Glutamatergic neuron (in vitro differentiated cells): ENCODE measurements around the gene IFNGR1. TPM values are rescaled to one million over a fixed set of nuclear protein-coding genes. Genes with fewer than 3 reads are reported as not detected.

Experiments
- DNase-seq: peaks from one replicate; pipeline ENCODE4 v3.0.0; 2022
- H3K27ac Mint-ChIP-seq: one replicate; pipeline ENCODE4 v1.8.0; 2020; ENCODE audit warnings: mild to moderate bottlenecking, mixed read lengths, inconsistent platforms; ENCODE audit not compliant: unreplicated experiment
- H3K27me3 Mint-ChIP-seq: one replicate; pipeline ENCODE4 v1.8.0; 2020; ENCODE audit warnings: mild to moderate bottlenecking, moderate library complexity, mixed read lengths, inconsistent platforms; ENCODE audit not compliant: unreplicated experiment
- H3K36me3 Mint-ChIP-seq: one replicate; pipeline ENCODE4 v1.8.0; 2020; ENCODE audit warnings: mild to moderate bottlenecking, mixed read lengths, inconsistent platforms; ENCODE audit not compliant: unreplicated experiment
- H3K4me1 Mint-ChIP-seq: one replicate; pipeline ENCODE4 v1.8.0; 2020; ENCODE audit warnings: mild to moderate bottlenecking, low read depth, mixed read lengths, inconsistent platforms; ENCODE audit not compliant: unreplicated experiment
- H3K4me3 Mint-ChIP-seq: one replicate; pipeline ENCODE4 v1.8.0; 2020; ENCODE audit warnings: mild to moderate bottlenecking, mixed read lengths, inconsistent platforms; ENCODE audit not compliant: unreplicated experiment
- H3K9me3 Mint-ChIP-seq: one replicate; pipeline ENCODE4 v1.8.0; 2020; ENCODE audit warnings: mild to moderate bottlenecking, moderate library complexity, mixed read lengths, inconsistent platforms; ENCODE audit not compliant: unreplicated experiment
- total RNA-seq: library from RNA; stranded (reverse); fragmentation: NEBNext Ultra II Directional; extraction: Animal tissue kit (Norgen Biotek cat#: 25700); gene quantifications from one replicate; pipeline ENCODE4 v1.2.1, GENCODE V29; 2021; ENCODE audit not compliant: unreplicated experiment
- TF ChIP-seq, protein P1 (sequence below): fragments of 200-600 bp; sonication (generic); IDR thresholded peaks from one replicate; pipeline ENCODE4 v1.5.0; 2021; ENCODE audit not compliant: partially characterized antibody, unreplicated experiment

The IFNGR1 gene
- total RNA-seq, 1 donor from 2014 or later, result 36.4 TPM

DNA sequence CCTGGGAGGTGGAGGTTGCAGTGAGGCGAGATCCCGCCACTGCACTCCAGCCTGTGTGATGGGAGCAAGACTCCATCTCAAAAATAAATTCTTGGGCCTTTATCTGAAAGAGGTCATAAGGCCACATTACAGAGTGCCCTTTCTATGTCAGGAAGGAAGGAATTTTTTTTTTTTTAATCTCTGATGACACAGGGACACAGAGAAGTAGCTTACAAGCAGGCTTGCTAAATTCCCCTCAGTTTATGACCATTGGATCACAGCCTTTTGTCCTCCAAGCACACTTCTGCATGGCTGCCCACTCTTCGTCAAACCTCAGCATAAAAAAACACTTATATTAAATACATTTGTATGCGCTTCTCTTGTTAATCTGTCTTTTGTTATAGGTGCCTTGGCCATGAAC, 7.5 kb upstream of the IFNGR1 start:
- H3K4me1 Mint-ChIP-seq, result no peaks in the 10 kb centered on the region
- H3K36me3 Mint-ChIP-seq, result no peaks in the 10 kb centered on the region
- TF ChIP-seq, protein P1, sequence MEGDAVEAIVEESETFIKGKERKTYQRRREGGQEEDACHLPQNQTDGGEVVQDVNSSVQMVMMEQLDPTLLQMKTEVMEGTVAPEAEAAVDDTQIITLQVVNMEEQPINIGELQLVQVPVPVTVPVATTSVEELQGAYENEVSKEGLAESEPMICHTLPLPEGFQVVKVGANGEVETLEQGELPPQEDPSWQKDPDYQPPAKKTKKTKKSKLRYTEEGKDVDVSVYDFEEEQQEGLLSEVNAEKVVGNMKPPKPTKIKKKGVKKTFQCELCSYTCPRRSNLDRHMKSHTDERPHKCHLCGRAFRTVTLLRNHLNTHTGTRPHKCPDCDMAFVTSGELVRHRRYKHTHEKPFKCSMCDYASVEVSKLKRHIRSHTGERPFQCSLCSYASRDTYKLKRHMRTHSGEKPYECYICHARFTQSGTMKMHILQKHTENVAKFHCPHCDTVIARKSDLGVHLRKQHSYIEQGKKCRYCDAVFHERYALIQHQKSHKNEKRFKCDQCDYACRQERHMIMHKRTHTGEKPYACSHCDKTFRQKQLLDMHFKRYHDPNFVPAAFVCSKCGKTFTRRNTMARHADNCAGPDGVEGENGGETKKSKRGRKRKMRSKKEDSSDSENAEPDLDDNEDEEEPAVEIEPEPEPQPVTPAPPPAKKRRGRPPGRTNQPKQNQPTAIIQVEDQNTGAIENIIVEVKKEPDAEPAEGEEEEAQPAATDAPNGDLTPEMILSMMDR, result no peak
- no peak overlapping the region for H3K27ac Mint-ChIP-seq
- no peaks in the 10 kb centered on the region for H3K27me3 Mint-ChIP-seq
- no peak overlapping the region for H3K4me3 Mint-ChIP-seq
- DNase-seq, result no peak
- H3K9me3 Mint-ChIP-seq, result no peaks in the 10 kb centered on the region

GRCh38 chr6:137224799-137225198, 5.6 kb upstream of the IFNGR1 start:
- Mint-ChIP-seq H3K9me3 (no peaks in the 10 kb centered on the region), H3K36me3 (no peaks in the 10 kb centered on the region), H3K27ac (no peak overlapping the region), H3K4me1 (peaks cover 3% of the 10 kb centered on the region), H3K27me3 (no peaks in the 10 kb centered on the region), H3K4me3 (no peak overlapping the region)
- TF ChIP-seq, protein P1, result no peak
- DNase-seq, result no peak

GRCh38 chr6:137223370-137224131, 4.4 kb upstream of the IFNGR1 start:
- TF ChIP-seq, protein P1, result no peak
- peaks cover 3% of the 10 kb centered on the region for H3K27me3 Mint-ChIP-seq
- H3K4me3 Mint-ChIP-seq, result no peak overlapping the region
- no peaks in the 10 kb centered on the region for H3K36me3 Mint-ChIP-seq
- peaks cover 4% of the 10 kb centered on the region for H3K4me1 Mint-ChIP-seq
- H3K27ac Mint-ChIP-seq, result no peak overlapping the region
- DNase-seq, result no peak
- no peaks in the 10 kb centered on the region for H3K9me3 Mint-ChIP-seq

- TF ChIP-seq, protein P1, result no peak
- no peak overlapping the region for H3K4me3 Mint-ChIP-seq
- H3K27me3 Mint-ChIP-seq, result peaks cover 3% of the 10 kb centered on the region
- peaks cover 9% of the 10 kb centered on the region for H3K4me1 Mint-ChIP-seq
- no peaks in the 10 kb centered on the region for H3K9me3 Mint-ChIP-seq
- no peak for DNase-seq
- H3K27ac Mint-ChIP-seq, result no peak overlapping the region
- no peaks in the 10 kb centered on the region for H3K36me3 Mint-ChIP-seq
Observed at GRCh38 chr6:137222381-137222780, 3.2 kb upstream of the IFNGR1 start.

DNA sequence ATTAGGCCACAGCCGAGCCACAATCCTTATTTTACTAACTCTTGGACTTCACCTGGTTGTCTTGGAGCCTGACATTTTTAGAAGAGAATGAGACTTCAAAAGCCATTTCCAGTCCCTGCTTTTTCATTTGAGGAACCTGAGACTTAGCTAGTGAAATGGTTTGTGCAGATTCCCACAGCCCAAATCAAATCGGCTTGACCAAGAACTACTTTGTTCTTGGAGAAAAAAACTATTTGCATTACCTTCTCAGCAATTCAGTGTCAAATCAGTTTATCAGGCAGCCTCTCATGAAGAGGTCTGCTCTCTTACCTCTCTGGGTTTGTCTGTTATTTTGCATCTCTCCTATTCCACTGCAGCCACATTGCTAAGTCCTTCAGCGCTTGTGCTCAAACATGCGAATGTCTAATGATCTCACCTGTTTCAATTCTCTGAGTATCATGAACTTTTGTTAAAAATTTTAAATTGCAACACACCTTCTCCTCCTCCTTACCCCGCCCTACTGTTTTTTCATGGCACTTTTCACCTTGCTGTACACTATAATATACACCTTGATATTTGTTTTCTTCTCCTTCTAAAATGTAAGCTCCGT, 573 bp upstream of the IFNGR1 start:
- no peak overlapping the region for H3K27ac Mint-ChIP-seq
- peaks cover 3% of the 10 kb centered on the region for H3K27me3 Mint-ChIP-seq
- H3K4me1 Mint-ChIP-seq, result peaks cover 18% of the 10 kb centered on the region
- TF ChIP-seq, protein P1, result no peak
- DNase-seq, result no peak
- H3K36me3 Mint-ChIP-seq, result no peaks in the 10 kb centered on the region
- H3K9me3 Mint-ChIP-seq, result no peaks in the 10 kb centered on the region
- H3K4me3 Mint-ChIP-seq, result peak overlapping the region; percentile 76
